GM12878 (cell line): ENCODE measurements around the gene NSG2. TPM values are rescaled to one million over a fixed set of nuclear protein-coding genes. Genes with fewer than 3 reads are reported as not detected.

Experiments used
- ATAC-seq: fragments of 200-7000 bp; cut with Tn5 transposase; 3 replicates; pipeline ENCODE4 v1.9.1; 2020; ENCODE audit warnings: mild to moderate bottlenecking, moderate library complexity
- BruUV-seq: library from RNA; stranded (reverse); fragments of 400-500 nt; replicated peaks from 2 replicates; lab custom pipeline; 2021; lab: Mats Ljungman, UMichigan
- CTCF ChIA-PET: fragments of 300-600 bp; sonication (Branson Sonifier 250); formaldehyde crosslinking; extraction: SDS; loops from one replicate; lab custom pipeline; 2021; ENCODE audit warnings: inconsistent platforms; lab: Yijun Ruan, JAX
- POLR2A ChIA-PET: fragments of 350-600 bp; formaldehyde crosslinking; extraction: SDS; loops from one replicate; lab custom pipeline; 2021; ENCODE audit warnings: inconsistent platforms; lab: Charles Lee
- RAD21 ChIA-PET: fragments of 300-600 bp; sonication (Branson Sonifier 250); formaldehyde crosslinking; loops from one replicate; lab custom pipeline; 2023; ENCODE audit warnings: antibody characterized with exemption; ENCODE audit not compliant: unreplicated experiment; lab: Charles Lee
- SMC1A ChIA-PET: fragments of 300-600 bp; sonication (Branson Sonifier 250); formaldehyde crosslinking; loops from one replicate; lab custom pipeline; 2023; ENCODE audit not compliant: unreplicated experiment, uncharacterized antibody; lab: Charles Lee
- DNase-seq: peaks from one replicate; pipeline ENCODE4 v3.0.0-alpha.2; 2011; ENCODE audit warnings: low read depth, low spot score
- FAIRE-seq: peaks from 3 replicates; lab custom pipeline; 2011; peaks lifted over from hg19 to GRCh38; lab: Jason Lieb, UNC
- H2AFZ ChIP-seq: 2 replicates; pipeline ENCODE4 v1.6.0; 2011; ENCODE audit warnings: low read depth, low read length, control low read depth; ENCODE audit not compliant: control insufficient read depth
- H3K27ac ChIP-seq: 2 replicates; pipeline ENCODE4 v1.5.1; 2011; ENCODE audit warnings: control low read depth; ENCODE audit not compliant: control insufficient read depth, insufficient read depth
- H3K27me3 ChIP-seq, 2 experiments: replicated peaks in 1 of 2; 2 replicates each; pipeline versions ENCODE4 v1.6.0 to v1.6.1; 2011; ENCODE audit warnings: low read length in 1 of 2; ENCODE audit not compliant: control insufficient read depth in 2 of 2, insufficient read depth in 2 of 2
- H3K36me3 ChIP-seq, 2 experiments: 2 replicates each; pipeline ENCODE4 v1.5.1; 2011; ENCODE audit warnings: low read length in 1 of 2; ENCODE audit not compliant: control insufficient read depth in 2 of 2, insufficient read depth in 2 of 2
- H3K4me1 ChIP-seq: 2 replicates; pipeline ENCODE4 v1.6.1; 2011; ENCODE audit warnings: mild to moderate bottlenecking, low read length, moderate library complexity, mixed read lengths; ENCODE audit not compliant: control insufficient read depth, insufficient read depth
- H3K4me2 ChIP-seq: 2 replicates; pipeline ENCODE4 v1.6.0; 2011; ENCODE audit warnings: control low read depth; ENCODE audit not compliant: control insufficient read depth, insufficient read depth
- H3K4me3 ChIP-seq: fragments of 200-600 bp; sonication (generic); 2 replicates; pipeline ENCODE4 v1.5.1; 2016
- H3K79me2 ChIP-seq: 2 replicates; pipeline ENCODE4 v1.6.0; 2011; ENCODE audit warnings: low read length; ENCODE audit not compliant: control insufficient read depth, insufficient read depth
- H3K9ac ChIP-seq: 2 replicates; pipeline ENCODE4 v1.8.0; 2011; ENCODE audit warnings: low read length, control low read depth, mixed read lengths; ENCODE audit not compliant: control insufficient read depth, insufficient read depth
- H3K9me3 ChIP-seq: replicated peaks from 3 replicates; pipeline ENCODE4 v1.5.1; 2011; ENCODE audit warnings: mild to moderate bottlenecking, low read length; ENCODE audit not compliant: control insufficient read depth, insufficient read depth
- H4K20me1 ChIP-seq: 2 replicates; pipeline ENCODE4 v1.6.0; 2011; ENCODE audit not compliant: control insufficient read depth, insufficient read depth
- CEBPZ ChIP-seq: fragments of 150-350 bp; IDR thresholded peaks from 2 replicates; pipeline ENCODE4 v1.6.1; 2016; ENCODE audit warnings: low read depth, low read length
- CUX1 ChIP-seq: IDR thresholded peaks from 2 replicates; pipeline ENCODE4 v1.6.1; 2012; ENCODE audit warnings: improper control_type of control experiment, low read depth, low read length; ENCODE audit not compliant: insufficient replicate concordance
- GABPA ChIP-seq: IDR thresholded peaks from 2 replicates; pipeline ENCODE4 v1.6.1; 2014; ENCODE audit warnings: antibody characterized with exemption, low read depth, mild to moderate bottlenecking, inconsistent platforms
- IRF4 ChIP-seq: IDR thresholded peaks from 2 replicates; pipeline ENCODE4 v1.6.1; 2011; ENCODE audit warnings: low read depth, low read length
- NKRF ChIP-seq: fragments of 450-650 bp; conservative IDR thresholded peaks from 2 replicates; pipeline ENCODE4 v1.6.1; 2017; ENCODE audit warnings: mild to moderate bottlenecking, moderate library complexity
- NR2C1 ChIP-seq: fragments of 450-650 bp; IDR thresholded peaks from 2 replicates; pipeline ENCODE4 v1.6.1; 2017; ENCODE audit warnings: antibody characterized with exemption, mild to moderate bottlenecking, moderate library complexity
- NR2F1 ChIP-seq: fragments of 450-650 bp; conservative IDR thresholded peaks from 2 replicates; pipeline ENCODE4 v1.6.1; 2017; ENCODE audit warnings: mild to moderate bottlenecking
- RFX5 ChIP-seq: IDR thresholded peaks from 2 replicates; pipeline ENCODE4 v1.6.1; 2011; ENCODE audit warnings: low read depth, low read length, improper control_type of control experiment
- SP1 ChIP-seq: IDR thresholded peaks from one replicate; pipeline ENCODE4 v1.6.1; 2011; ENCODE audit warnings: low read depth, low read length
- TCF7 ChIP-seq: IDR thresholded peaks from 2 replicates; pipeline ENCODE4 v1.6.1; 2014; ENCODE audit warnings: antibody characterized with exemption, borderline replicate concordance
- YBX1 ChIP-seq: fragments of 450-650 bp; IDR thresholded peaks from 2 replicates; pipeline ENCODE4 v1.6.1; 2016; ENCODE audit warnings: antibody characterized with exemption
- ZNF217 ChIP-seq: fragments of 450-650 bp; IDR thresholded peaks from 2 replicates; pipeline ENCODE4 v1.6.1; 2017; ENCODE audit warnings: antibody characterized with exemption, mild to moderate bottlenecking
- WGBS: methylation state at CpG from one replicate; pipeline ENCODE4 v1.1.6; 2016; ENCODE audit warnings: low lambda C conversion rate; ENCODE audit not compliant: insufficient replicate concordance, insufficient coverage; ENCODE audit errors: missing lambda C conversion rate; 5-methylcytosine and 5-hydroxymethylcytosine counted together
- in situ Hi-C: fragments of 300-500 bp; cut with MboI; formaldehyde crosslinking; loops from 9 replicates; pipeline ENCODE4 v1.14.3; 2018; ENCODE audit warnings: mixed read lengths
- intact Hi-C: fragments of 100-400 bp; cut with micrococcal nuclease; formaldehyde crosslinking; loops from one replicate; pipeline ENCODE4 v1.14.2; 2022; ENCODE audit not compliant: unreplicated experiment
- polyA plus RNA-seq, 11 experiments: library from polyadenylated mRNA; depleted of rRNA in 4 of 11; unstranded in 6 of 11; stranded (reverse) in 5 of 11; fragments of >200 nt; fragmentation: Nextera tagmentation in 4 of 11; fragmentation: Illumina TruSeq in 1 of 11; extraction: Ambion mirVana in 4 of 11; extraction: Trizol in 1 of 11; gene quantifications; 1 replicate in 1 of 11; 2 replicates in 10 of 11; pipeline versions ENCODE4 v1.2.1 to v1.2.3, GENCODE V29; 2011 to 2016; ENCODE audit warnings: inconsistent platforms in 2 of 11, missing spikeins in 2 of 11, low read depth in 1 of 11
- total RNA-seq, 4 experiments: library from RNA; depleted of rRNA in 3 of 4; stranded (reverse); fragments of >200 nt in 3 of 4; fragmentation: Illumina TruSeq in 1 of 4; extraction: Trizol in 1 of 4; gene quantifications; 2 replicates each; pipeline versions ENCODE4 v1.2.1 to v1.2.3, GENCODE V29; 2013 to 2021

NSG2 gene
- total and polyA plus RNA-seq, 10 of the 15 experiments (the other 5 are each of a cell fraction or from before 2014, with no cell fraction given), result 0.04 to 0.14 TPM; not detected in 8

- TF ChIP-seq YBX1 (no peak), RFX5 (no peak)
These were observed 64.8 kb downstream of the NSG2 start (continued) for GRCh38 chr5:174110310-174110709.

DNA sequence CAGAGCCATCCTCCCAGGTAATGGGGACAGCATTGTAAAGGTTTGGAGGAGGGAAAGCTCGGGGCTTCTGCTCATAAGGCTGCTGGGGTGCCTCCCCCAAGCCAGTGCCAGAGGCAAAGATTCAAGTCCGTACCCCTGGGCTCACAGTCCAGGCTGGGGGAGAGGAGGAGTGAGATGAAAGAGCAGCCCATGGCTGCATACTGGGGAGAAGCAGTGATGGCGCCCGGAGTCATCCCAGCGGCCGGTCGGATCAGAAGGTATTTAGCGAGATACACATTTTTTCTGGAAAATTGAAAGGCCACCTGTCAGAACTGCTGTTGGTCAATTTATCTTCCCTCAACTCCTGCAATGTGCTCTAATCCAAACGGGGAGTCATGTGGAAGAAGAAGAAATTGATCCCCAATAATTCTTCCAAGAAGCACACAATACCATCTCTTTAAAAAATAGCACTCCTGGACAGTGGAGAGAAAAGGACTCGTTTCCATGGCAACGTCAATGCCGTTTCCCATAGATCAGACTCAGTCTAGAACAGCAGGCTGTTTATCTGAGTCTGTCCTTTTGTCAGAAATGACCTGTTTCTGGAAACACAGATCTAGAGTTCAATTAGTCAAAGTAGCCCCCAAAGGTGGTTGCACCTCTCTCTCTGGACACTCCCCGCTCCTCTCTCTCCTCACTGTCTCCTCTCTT, 65.9 kb downstream of the NSG2 start:
- 33% methylated on average over 13 of the region's 13 CpGs for WGBS
- Histone ChIP-seq H3K4me3 (no peak overlapping the region), H3K27me3 (no peaks in the 10 kb centered on the region; a peak in 1 of 4 replicates), H4K20me1 (no peaks in the 10 kb centered on the region), H3K9me3 (no peaks in the 10 kb centered on the region), H2AFZ (no peak overlapping the region), H3K4me2 (no peak overlapping the region), H3K27ac (no peak overlapping the region), H3K9ac (no peak overlapping the region), H3K79me2 (no peaks in the 10 kb centered on the region), H3K4me1 (no peaks in the 10 kb centered on the region), H3K36me3 (no peaks in the 10 kb centered on the region)
- ChIA-PET CTCF (no interaction called here), POLR2A (no interaction called here), RAD21 (no interaction called here), SMC1A (no interaction called here)
- no peak for DNase-seq
- no peak for ATAC-seq
- intact Hi-C loops (no loop called here), in situ Hi-C loops (no loop called here)
- BruUV-seq, result no TSS peak
- no peak for FAIRE-seq
- TF ChIP-seq SP1 (no peak), NR2F1 (no peak), NR2C1 (no peak), CEBPZ (no peak), GABPA (no peak), NKRF (no peak), TCF7 (no peak), ZNF217 (no peak), IRF4 (no peak), CUX1 (no peak)
